AG09319 (cell line): ENCODE results near the gene MAP2.

Experiments used
- DNase-seq: peaks from one replicate; pipeline ENCODE4 v3.0.0-alpha.2; 2010; ENCODE audit warnings: low read depth; ENCODE audit errors: extremely low read depth
- CTCF ChIP-seq: IDR thresholded peaks from 2 replicates; pipeline ENCODE4 v1.5.1; 2011; ENCODE audit warnings: low read depth, mild to moderate bottlenecking, inconsistent platforms, low read length, moderate library complexity

MAP2 gene

GRCh38 chr2:209685963-209686362 lies 262.1 kb downstream of the MAP2 start:
- no peak for DNase-seq
- TF ChIP-seq CTCF, result no peak

- no peak for TF ChIP-seq CTCF
- DNase-seq, result no peak
Measured at GRCh38 chr2:209686448-209686847, 262.6 kb downstream of the MAP2 start.

- no peak for TF ChIP-seq CTCF
- DNase-seq, result no peak
Measured at GRCh38 chr2:209687323-209687969, 263.6 kb downstream of the MAP2 start.

GRCh38 chr2:209688385-209688784 lies 264.5 kb downstream of the MAP2 start:
- no peak for TF ChIP-seq CTCF
- no peak for DNase-seq

- DNase-seq, result no peak
- no peak for TF ChIP-seq CTCF
Measured at GRCh38 chr2:209690029-209690754, 266.3 kb downstream of the MAP2 start.

- no peak for DNase-seq
- no peak for TF ChIP-seq CTCF
Measured at GRCh38 chr2:209694748-209695147, 270.9 kb downstream of the MAP2 start.
